ENCODE results near the gene UNC5A. TPM values are rescaled to one million over a fixed set of nuclear protein-coding genes. Genes with fewer than 3 reads are reported as not detected.

The UNC5A gene
- total RNA-seq, 2 donors from 2014 or later = 0.89 to 1.4 TPM

- no peak overlapping the region for H3K27ac ChIP-seq (ENCODE audit: low read depth, low read length)
Measured at GRCh38 chr5:176845392-176845713, 35.0 kb downstream of the UNC5A start.

GRCh38 chr5:176846335-176847140 lies 36.2 kb downstream of the UNC5A start:
- Histone ChIP-seq H3K4me3 (ENCODE audit: low read length) (no peak overlapping the region), H3K9me3 (ENCODE audit: control insufficient read depth, low read length) (no peaks in the 10 kb centered on the region), H3K36me3 (ENCODE audit: control insufficient read depth, insufficient read depth, low read length) (no peaks in the 10 kb centered on the region), H3K9ac (ENCODE audit: extremely low read depth, low read length, poor library complexity, severe bottlenecking) (no peak overlapping the region), H3K4me1 (ENCODE audit: control insufficient read depth, insufficient read depth, low read length) (no peaks in the 10 kb centered on the region), H3K27me3 (ENCODE audit: control insufficient read depth, insufficient read depth, low read length, poor library complexity, severe bottlenecking) (no peaks in the 10 kb centered on the region), H3K27ac (ENCODE audit: low read depth, low read length) (no peak overlapping the region)
- DNase-seq = no peak
- peaks cover 2% of the 10 kb centered on the region for H3K27me3 Mint-ChIP-seq (ENCODE audit: insufficient read depth)
- no peaks in the 10 kb centered on the region for H3K9me3 Mint-ChIP-seq
- H3K4me3 Mint-ChIP-seq = no peak overlapping the region
- TF ChIP-seq CTCF (conservative IDR thresholded peaks at IDR 0.05) = no peak
- H3K4me1 Mint-ChIP-seq = peaks cover 2% of the 10 kb centered on the region
- H3K36me3 Mint-ChIP-seq (ENCODE audit: low read depth) = no peaks in the 10 kb centered on the region
- 82 to 86% methylated on average over 14 to 24 of the region's 24 CpGs for WGBS, 2 experiments (ENCODE audit: insufficient coverage in 1 of 2, insufficient read length in 1 of 2)
- no peak overlapping the region for H3K27ac Mint-ChIP-seq

More at GRCh38 chr5:176845392-176845713, 35.0 kb downstream of the UNC5A start:
- Histone ChIP-seq H3K4me1 (ENCODE audit: control insufficient read depth, insufficient read depth, low read length) (no peaks in the 10 kb centered on the region), H3K36me3 (ENCODE audit: control insufficient read depth, insufficient read depth, low read length) (no peaks in the 10 kb centered on the region), H3K27me3 (ENCODE audit: control insufficient read depth, insufficient read depth, low read length, poor library complexity, severe bottlenecking) (no peaks in the 10 kb centered on the region), H3K9ac (ENCODE audit: extremely low read depth, low read length, poor library complexity, severe bottlenecking) (no peak overlapping the region), H3K9me3 (ENCODE audit: control insufficient read depth, low read length) (no peaks in the 10 kb centered on the region), H3K4me3 (ENCODE audit: low read length) (no peak overlapping the region)
- DNase-seq = no peak
- H3K4me3 Mint-ChIP-seq = no peak overlapping the region
- peak; percentile 20 for TF ChIP-seq CTCF (conservative IDR thresholded peaks at IDR 0.05)
- WGBS, 2 experiments (ENCODE audit: insufficient coverage in 1 of 2, insufficient read length in 1 of 2) = 80 to 84% methylated on average over 6 of the region's 6 CpGs
- H3K4me1 Mint-ChIP-seq = peaks cover 2% of the 10 kb centered on the region
- no peaks in the 10 kb centered on the region for H3K36me3 Mint-ChIP-seq (ENCODE audit: low read depth)
- H3K9me3 Mint-ChIP-seq = no peaks in the 10 kb centered on the region
- peaks cover 8% of the 10 kb centered on the region for H3K27me3 Mint-ChIP-seq (ENCODE audit: insufficient read depth)
- no peak overlapping the region for H3K27ac Mint-ChIP-seq

GRCh38 chr5:176847148-176847547 lies 36.8 kb downstream of the UNC5A start:
- H3K27me3 Mint-ChIP-seq (ENCODE audit: insufficient read depth) = no peaks in the 10 kb centered on the region
- no peaks in the 10 kb centered on the region for H3K9me3 ChIP-seq (ENCODE audit: control insufficient read depth, low read length)
- H3K4me1 ChIP-seq (ENCODE audit: control insufficient read depth, insufficient read depth, low read length) = no peaks in the 10 kb centered on the region
- TF ChIP-seq CTCF (conservative IDR thresholded peaks at IDR 0.05) = no peak
- H3K27me3 ChIP-seq (ENCODE audit: control insufficient read depth, insufficient read depth, low read length, poor library complexity, severe bottlenecking) = no peaks in the 10 kb centered on the region
- no peaks in the 10 kb centered on the region for H3K9me3 Mint-ChIP-seq
- 90 to 95% methylated on average over 8 to 18 of the region's 18 CpGs for WGBS, 2 experiments (ENCODE audit: insufficient coverage in 1 of 2, insufficient read length in 1 of 2)
- no peaks in the 10 kb centered on the region for H3K36me3 ChIP-seq (ENCODE audit: control insufficient read depth, insufficient read depth, low read length)
- H3K4me3 ChIP-seq (ENCODE audit: low read length) = no peak overlapping the region
- no peak overlapping the region for H3K27ac ChIP-seq (ENCODE audit: low read depth, low read length)
- H3K4me1 Mint-ChIP-seq = peaks cover 2% of the 10 kb centered on the region
- no peak for DNase-seq
- H3K9ac ChIP-seq (ENCODE audit: extremely low read depth, low read length, poor library complexity, severe bottlenecking) = no peak overlapping the region
- no peaks in the 10 kb centered on the region for H3K36me3 Mint-ChIP-seq (ENCODE audit: low read depth)
- H3K27ac Mint-ChIP-seq = no peak overlapping the region
- no peak overlapping the region for H3K4me3 Mint-ChIP-seq

Measured in endodermal cell (in vitro differentiated cells).